Esophagus mucosa (tissue), 1 donor: ENCODE measurements around the gene AHRR. TPM values are rescaled to one million over a fixed set of nuclear protein-coding genes. Genes with fewer than 3 reads are reported as not detected.

Source experiments
- ATAC-seq: fragments of 200-7000 bp; cut with Tn5 transposase; one replicate; pipeline ENCODE4 v1.9.1; 2020
- total RNA-seq: library from RNA; stranded (reverse); gene quantifications from one replicate; pipeline ENCODE4 v1.2.4, GENCODE V29; 2023
- donor health status: DM: yes; HTN: yes; CAD: no.

AHRR gene
- total RNA-seq, 1 donor from 2014 or later: 1.1 TPM

DNA sequence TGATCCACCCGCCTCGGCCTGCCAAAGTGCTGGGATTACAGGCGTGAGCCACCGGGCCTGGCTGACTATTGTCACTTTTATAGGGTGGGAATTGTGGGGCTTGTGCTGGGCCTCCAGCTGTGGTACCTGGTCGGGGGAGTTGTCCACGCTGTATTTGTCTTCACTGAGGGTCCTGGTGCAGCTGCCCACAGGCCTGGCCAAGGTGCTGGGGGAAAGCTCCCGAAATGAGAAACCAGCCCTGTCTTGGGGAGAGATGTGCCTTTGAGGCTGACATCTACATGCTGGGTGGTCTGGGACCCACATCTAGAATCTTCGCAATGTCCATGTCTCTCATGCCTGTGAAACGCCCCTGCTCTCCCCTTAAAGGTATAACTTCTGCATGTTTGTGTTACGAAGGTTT lies 124.1 kb downstream of the AHRR start:
- ATAC-seq: no peak

DNA sequence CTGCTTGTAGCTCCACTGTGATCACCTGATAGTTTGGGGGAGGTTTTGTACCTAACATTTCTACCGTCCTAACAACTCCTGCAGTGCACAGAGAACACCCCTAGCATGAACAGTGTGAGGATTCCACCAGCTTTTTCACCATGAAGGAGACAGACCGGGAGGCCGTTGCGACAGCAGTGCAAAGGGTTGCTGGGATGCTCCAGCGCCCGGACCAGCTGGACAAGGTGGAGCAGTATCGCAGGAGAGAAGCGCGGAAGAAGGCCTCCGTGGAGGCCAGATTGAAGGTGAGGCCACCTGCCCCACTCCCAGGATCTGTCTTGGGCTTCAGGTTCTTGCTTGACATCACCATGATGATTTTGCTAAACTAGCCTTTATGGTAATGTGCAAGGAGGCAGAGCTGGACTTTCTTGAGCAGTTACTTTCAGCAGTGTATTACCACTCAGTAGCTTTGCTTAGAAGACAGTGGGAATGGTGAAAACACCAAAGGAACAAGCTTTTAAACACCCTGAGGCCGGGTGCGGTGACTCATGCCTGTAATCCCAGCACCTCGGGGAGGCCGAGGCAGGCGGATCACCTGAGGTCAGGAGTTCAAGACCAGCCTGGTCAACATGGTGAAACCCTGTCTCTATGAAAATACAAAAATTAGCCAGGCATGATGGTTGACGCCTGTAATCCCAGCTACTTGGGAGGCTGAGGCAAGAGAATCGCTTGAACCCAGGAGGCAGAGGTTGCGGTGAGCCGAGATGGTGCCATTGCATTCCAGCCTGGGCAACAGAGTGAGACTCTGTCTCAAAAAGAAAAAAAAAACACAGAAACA lies 124.8 kb downstream of the AHRR start:
- ATAC-seq: peak; percentile 38

GRCh38 chr5:446883-447263 lies 125.4 kb downstream of the AHRR start:
- no peak for ATAC-seq

- ATAC-seq: no peak
These were observed 126.0 kb downstream of the AHRR start for GRCh38 chr5:447501-447900.

GRCh38 chr5:448061-448765 lies 126.7 kb downstream of the AHRR start:
- peak; percentile 15 for ATAC-seq

DNA sequence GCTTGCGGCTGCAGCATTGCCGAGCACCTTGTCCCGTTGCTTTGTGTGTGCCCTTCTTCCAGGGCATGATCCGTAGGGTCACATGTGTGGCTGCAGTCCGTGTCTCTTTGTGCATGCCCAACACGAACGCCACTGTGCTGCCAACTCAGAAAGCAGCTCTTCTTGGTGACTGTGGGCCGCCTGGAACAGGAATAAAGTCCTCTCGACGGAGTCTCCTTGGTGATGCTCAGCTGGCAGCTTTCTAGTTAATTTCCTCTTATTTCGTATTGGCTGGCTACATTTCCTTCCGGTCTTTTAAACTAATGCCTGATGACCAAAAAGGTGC lies 127.2 kb downstream of the AHRR start:
- no peak for ATAC-seq

GRCh38 chr5:449151-449550 lies 127.6 kb downstream of the AHRR start:
- ATAC-seq: no peak

DNA sequence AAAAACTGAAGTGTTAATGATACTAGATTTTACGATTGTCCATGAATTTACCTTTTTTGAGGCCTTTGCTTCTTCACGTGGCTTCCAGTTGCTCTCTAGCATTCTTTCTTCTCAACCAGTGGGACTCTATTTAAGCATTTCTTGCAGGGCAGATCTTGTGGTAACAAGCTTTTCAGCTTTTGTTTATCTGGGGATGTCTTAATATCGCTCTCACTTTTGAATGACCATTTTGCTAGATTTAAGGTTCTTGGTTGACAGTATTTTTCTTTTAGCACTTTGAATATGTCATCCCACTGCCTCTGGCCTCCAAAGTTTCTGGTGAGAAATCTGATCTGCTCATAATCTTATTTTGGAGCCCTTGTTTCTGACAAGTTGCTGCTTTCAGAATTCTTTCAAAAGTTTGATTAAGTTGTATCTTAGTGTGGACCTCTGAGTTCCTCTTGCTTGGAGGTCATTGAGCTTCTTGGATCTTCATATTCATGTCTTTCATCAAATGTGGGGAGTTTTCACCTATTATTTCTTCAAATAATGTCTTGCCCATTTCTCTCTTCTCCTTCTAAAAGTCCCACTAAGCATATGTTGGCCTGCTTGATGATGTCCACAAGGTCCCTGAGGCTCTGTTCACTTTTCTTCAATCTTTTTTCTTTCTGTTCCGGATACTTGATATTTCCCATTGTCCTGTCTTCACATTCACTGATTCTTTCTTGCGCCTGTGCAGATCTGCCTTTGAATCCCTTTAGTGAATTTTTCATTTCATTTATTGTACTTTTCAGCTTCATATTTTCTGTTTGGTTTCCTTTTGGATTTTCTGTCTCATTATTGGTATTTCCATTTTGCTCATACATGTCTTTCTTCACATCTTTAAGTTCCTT lies 130.3 kb downstream of the AHRR start:
- ATAC-seq: no peak

- no peak for ATAC-seq
These were observed 131.6 kb downstream of the AHRR start for GRCh38 chr5:452978-453710.

DNA sequence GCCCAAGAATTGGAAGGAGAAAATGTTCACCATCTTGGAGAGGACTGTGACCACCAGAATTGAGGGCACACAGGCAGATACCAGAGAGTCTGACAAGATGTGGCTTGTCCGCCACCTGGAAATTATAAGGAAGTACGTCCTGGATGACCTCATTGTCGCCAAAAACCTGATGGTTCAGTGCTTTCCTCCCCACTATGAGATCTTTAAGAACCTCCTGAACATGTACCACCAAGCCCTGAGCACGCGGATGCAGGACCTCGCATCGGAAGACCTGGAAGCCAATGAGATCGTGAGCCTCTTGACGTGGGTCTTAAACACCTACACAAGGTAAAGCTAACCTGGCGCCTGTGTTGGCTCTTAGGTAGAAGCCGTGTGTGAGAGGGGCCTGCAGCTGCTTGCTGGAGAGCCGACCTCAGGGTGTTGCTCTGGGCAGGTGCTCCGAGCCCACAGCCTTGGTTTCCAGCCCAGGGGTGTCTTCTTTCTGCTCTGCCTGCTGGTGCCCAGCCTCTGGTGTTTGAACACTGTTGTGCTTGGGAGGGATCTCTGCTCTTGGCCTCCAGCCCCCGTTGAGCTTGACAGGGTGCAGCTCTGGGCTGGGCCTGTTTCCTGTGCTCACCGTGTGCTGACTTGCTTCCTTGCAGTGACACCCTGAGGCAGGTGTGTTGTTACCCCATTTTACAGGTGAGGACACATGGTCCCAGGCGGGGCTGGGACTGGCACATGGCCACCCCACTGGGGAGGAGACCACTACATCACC lies 132.4 kb downstream of the AHRR start:
- ATAC-seq: peak; percentile 90

DNA sequence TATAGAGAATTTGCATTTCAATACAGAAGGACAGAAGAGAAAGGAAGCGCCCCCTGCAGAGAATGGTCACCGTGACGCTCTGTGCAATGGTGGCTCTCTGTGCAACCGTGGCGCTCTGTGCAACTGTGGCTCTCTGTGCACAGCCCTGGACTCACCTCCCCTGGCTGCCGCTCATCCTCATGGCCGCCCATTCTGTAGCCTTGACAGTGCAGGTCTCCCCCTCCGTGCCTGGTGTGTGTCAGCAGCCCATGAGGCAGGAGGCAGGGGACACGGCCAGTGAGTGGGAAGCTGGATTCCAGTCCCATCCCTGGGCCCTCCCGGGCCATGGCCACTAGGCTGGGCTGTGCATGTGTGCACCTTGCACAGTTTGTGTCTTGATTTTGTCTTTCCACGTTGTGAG lies 133.4 kb downstream of the AHRR start:
- ATAC-seq: no peak

DNA sequence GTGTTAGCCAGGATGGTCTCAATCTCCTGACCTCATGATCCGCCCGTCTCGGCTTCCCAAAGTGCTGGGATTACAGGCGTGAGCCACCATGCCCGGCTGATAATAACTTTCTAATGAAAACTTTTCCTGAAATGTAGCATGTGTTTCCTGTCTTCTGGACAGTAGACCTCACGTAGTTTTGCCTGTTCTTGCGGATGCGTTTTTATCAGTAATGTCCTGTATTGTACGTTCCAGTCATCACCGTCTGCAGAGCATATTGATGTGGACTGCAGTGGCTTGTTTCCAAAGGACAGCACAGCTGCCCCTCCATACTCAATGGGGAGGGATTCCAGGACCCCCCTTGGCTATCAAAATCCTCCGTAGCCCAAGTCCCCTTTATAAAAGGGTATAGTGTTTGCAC lies 134.3 kb downstream of the AHRR start:
- ATAC-seq: no peak

- ATAC-seq: no peak
These were observed 135.1 kb downstream of the AHRR start for GRCh38 chr5:456351-457194.

GRCh38 chr5:457195-457961 lies 135.9 kb downstream of the AHRR start:
- ATAC-seq: no peak

GRCh38 chr5:458547-459353 lies 137.2 kb downstream of the AHRR start:
- peak; percentile 94 for ATAC-seq

- ATAC-seq: no peak
These were observed 138.2 kb downstream of the AHRR start for GRCh38 chr5:459562-460272.

DNA sequence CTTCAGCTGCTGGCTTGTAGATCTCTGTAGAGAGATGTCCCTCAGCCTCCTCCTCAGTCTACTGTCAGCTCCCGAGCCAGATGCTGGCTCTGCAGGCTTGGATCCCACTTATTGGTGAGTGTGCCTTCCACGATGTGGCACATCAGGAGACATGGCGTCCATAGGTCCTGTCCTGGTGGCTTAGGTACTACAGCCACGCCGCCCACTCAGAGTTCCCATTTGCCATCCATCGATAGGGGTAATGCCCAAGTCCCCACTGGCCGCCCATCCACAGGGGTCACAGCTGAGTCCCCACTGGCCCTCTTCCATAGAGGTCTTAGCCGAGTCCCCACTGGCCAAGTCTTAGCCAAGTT lies 138.7 kb downstream of the AHRR start:
- ATAC-seq: no peak

- ATAC-seq: no peak
These were observed 140.6 kb downstream of the AHRR start for GRCh38 chr5:462051-462481.

- ATAC-seq: no peak
These were observed 141.8 kb downstream of the AHRR start for GRCh38 chr5:463301-463700.
